Liver (tissue), 9 donors: ENCODE results near the gene CNOT11. TPM values are rescaled to one million over a fixed set of nuclear protein-coding genes. Genes with fewer than 3 reads are reported as not detected.
A peak's percentile ranks its signal among the peaks of the same experiment; 100 is the strongest.

Source experiments
- DNase-seq: peaks from one replicate; pipeline ENCODE4 v3.0.0-alpha.2; 2017; ENCODE audit warnings: low spot score
- H3K27ac ChIP-seq, 2 donors: one replicate each; pipeline ENCODE4 v1.7.0; 2013; ENCODE audit warnings: inconsistent platforms in 2 of 2, low read length in 2 of 2, control low read depth in 1 of 2, low read depth in 1 of 2, mild to moderate bottlenecking in 1 of 2
- H3K27me3 ChIP-seq, 4 donors: one replicate each; pipeline versions ENCODE4 v1.6.1 to v1.7.0; 2013; ENCODE audit warnings: low read length in 3 of 4, inconsistent platforms in 1 of 4, mild to moderate bottlenecking in 1 of 4, moderate library complexity in 1 of 4; ENCODE audit not compliant: control insufficient read depth in 4 of 4, insufficient read depth in 4 of 4
- H3K36me3 ChIP-seq, 4 donors: one replicate each; pipeline versions ENCODE4 v1.6.1 to v1.7.0; 2013; ENCODE audit warnings: low read length in 3 of 4, mild to moderate bottlenecking in 3 of 4, low read depth in 1 of 4, moderate library complexity in 1 of 4; ENCODE audit not compliant: control insufficient read depth in 4 of 4, insufficient read depth in 3 of 4
- H3K4me1 ChIP-seq, 4 donors: one replicate each; pipeline versions ENCODE4 v1.6.1 to v1.7.0; 2013; ENCODE audit warnings: low read length in 3 of 4, mild to moderate bottlenecking in 3 of 4, moderate library complexity in 1 of 4; ENCODE audit not compliant: control insufficient read depth in 4 of 4, insufficient read depth in 4 of 4
- H3K4me3 ChIP-seq, 3 donors: one replicate each; pipeline versions ENCODE4 v1.6.1 to v1.7.0; 2013; ENCODE audit warnings: low read length in 3 of 3, control low read depth in 1 of 3, low read depth in 1 of 3, mild to moderate bottlenecking in 1 of 3
- H3K9ac ChIP-seq, 2 donors: one replicate each; pipeline ENCODE4 v1.7.0; 2013; ENCODE audit warnings: low read length in 2 of 2, mild to moderate bottlenecking in 2 of 2, moderate library complexity in 2 of 2, control low read depth in 1 of 2, low read depth in 1 of 2
- H3K9me3 ChIP-seq, 4 donors: one replicate each; pipeline versions ENCODE4 v1.6.1 to v1.7.0; 2013; ENCODE audit warnings: low read length in 3 of 4; ENCODE audit not compliant: control insufficient read depth in 4 of 4
- EGR1 ChIP-seq, 2 donors: IDR thresholded peaks; 2 replicates each; pipeline ENCODE4 v1.6.1; 2016 to 2018; ENCODE audit warnings: antibody characterized with exemption in 2 of 2, low read depth in 2 of 2
- FOXA1 ChIP-seq: IDR thresholded peaks from 2 replicates; pipeline ENCODE4 v1.6.1; 2016; ENCODE audit warnings: antibody characterized with exemption
- FOXA2 ChIP-seq: IDR thresholded peaks from 2 replicates; pipeline ENCODE4 v1.6.1; 2016; ENCODE audit warnings: antibody characterized with exemption
- GABPA ChIP-seq, 2 donors: IDR thresholded peaks in 1 of 2; conservative IDR thresholded peaks in 1 of 2; 2 replicates each; pipeline ENCODE4 v1.6.1; 2016; ENCODE audit warnings: antibody characterized with exemption in 2 of 2, mild to moderate bottlenecking in 1 of 2, moderate library complexity in 1 of 2
- HNF4A ChIP-seq, 2 donors: conservative IDR thresholded peaks; 2 replicates each; pipeline ENCODE4 v1.6.1; 2016; ENCODE audit warnings: antibody characterized with exemption in 2 of 2, mild to moderate bottlenecking in 2 of 2
- HNF4G ChIP-seq: IDR thresholded peaks from 2 replicates; pipeline ENCODE4 v1.6.1; 2016; ENCODE audit warnings: antibody characterized with exemption
- JUND ChIP-seq, 2 donors: IDR thresholded peaks; 2 replicates each; pipeline ENCODE4 v1.6.1; 2016; ENCODE audit warnings: antibody characterized with exemption in 2 of 2
- NR2F2 ChIP-seq: IDR thresholded peaks from 2 replicates; pipeline ENCODE4 v1.6.1; 2016; ENCODE audit warnings: antibody characterized with exemption
- RAD21 ChIP-seq, 2 donors: IDR thresholded peaks; 2 replicates each; pipeline ENCODE4 v1.6.1; 2016; ENCODE audit warnings: antibody characterized with exemption in 2 of 2, mild to moderate bottlenecking in 2 of 2
- RXRA ChIP-seq, 2 donors: IDR thresholded peaks; 2 replicates each; pipeline ENCODE4 v1.6.1; 2017 to 2018; ENCODE audit warnings: antibody characterized with exemption in 2 of 2, mild to moderate bottlenecking in 1 of 2
- SP1 ChIP-seq: IDR thresholded peaks from 2 replicates; pipeline ENCODE4 v1.6.1; 2018; ENCODE audit warnings: antibody characterized with exemption, mild to moderate bottlenecking
- TAF1 ChIP-seq: conservative IDR thresholded peaks from 2 replicates; pipeline ENCODE4 v1.6.1; 2016; ENCODE audit warnings: antibody characterized with exemption, mild to moderate bottlenecking
- YY1 ChIP-seq: IDR thresholded peaks from 2 replicates; pipeline ENCODE4 v1.6.1; 2016; ENCODE audit warnings: antibody characterized with exemption, mild to moderate bottlenecking
- WGBS: extraction: QIAGEN DNeasy Blood & Tissue Kit; methylation state at CpG from one replicate; pipeline ENCODE4 v1.1.7; 2013; 5-methylcytosine and 5-hydroxymethylcytosine counted together
- polyA plus RNA-seq, 2 donors: library from polyadenylated mRNA; stranded (reverse) in 1 of 2; unstranded in 1 of 2; fragments of 200-250 nt in 1 of 2; fragments of >200 nt in 1 of 2; fragmentation: Nextera tagmentation in 1 of 2; extraction: Ambion mirVana in 1 of 2; gene quantifications; one replicate each; pipeline versions ENCODE4 v1.2.1 to v1.2.3, GENCODE V29; 2013 to 2015
- total RNA-seq, 2 donors: library from RNA; depleted of rRNA; stranded (reverse); fragments of >200 nt; gene quantifications; one replicate each; pipeline ENCODE4 v1.2.3, GENCODE V29; 2014
- TF ChIP-seq, protein P1 (sequence below): IDR thresholded peaks from 2 replicates; pipeline ENCODE4 v1.6.1; 2016; ENCODE audit warnings: antibody characterized with exemption, mild to moderate bottlenecking
- TF ChIP-seq, protein P2 (sequence below): IDR thresholded peaks from 2 replicates; pipeline ENCODE4 v1.6.1; 2016; ENCODE audit warnings: antibody characterized with exemption
- TF ChIP-seq, protein P3 (sequence below): IDR thresholded peaks from 2 replicates; pipeline ENCODE4 v1.6.1; 2016; ENCODE audit warnings: antibody characterized with exemption
- TF ChIP-seq, protein P4 (sequence below): IDR thresholded peaks from 2 replicates; pipeline ENCODE4 v1.6.1; 2016; ENCODE audit warnings: antibody characterized with exemption
- TF ChIP-seq, protein P5 (sequence below): fragments of 150-350 bp; IDR thresholded peaks from 2 replicates; pipeline ENCODE4 v1.5.1; 2017; ENCODE audit warnings: improper control_type of control experiment, low read depth, low read length; ENCODE audit not compliant: missing input control
- donor health status: healthy.
- donor health status: healthy.
- donor health status: healthy.
- donor health status: healthy.
- donor health status: healthy.

CNOT11 gene
- total and polyA plus RNA-seq, 4 donors, result 9.8 to 14.3 (median 13.5) TPM

DNA sequence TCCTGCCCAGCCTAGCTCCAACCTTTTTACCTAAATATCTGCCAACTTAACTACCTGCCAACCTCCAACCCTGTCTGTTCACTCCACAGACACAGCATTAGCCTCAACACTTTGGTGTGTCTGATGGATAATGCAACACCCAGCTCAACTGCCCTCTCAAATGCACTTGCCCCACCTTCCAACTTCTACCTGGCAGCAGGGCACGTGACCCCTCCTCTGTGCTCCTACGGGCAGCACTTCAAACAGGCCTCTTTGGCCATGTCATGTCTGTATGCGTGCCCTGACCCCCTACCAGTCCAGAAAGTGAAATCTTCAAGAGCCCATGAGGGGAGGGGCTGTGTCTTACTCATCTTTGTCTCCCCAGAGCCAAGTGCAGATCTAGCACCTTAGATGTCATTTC, 30.3 kb downstream of the CNOT11 start:
- Histone ChIP-seq H3K9ac (no peak overlapping the region), H3K27me3 (no peaks in the 10 kb centered on the region), H3K36me3 (peaks cover 7 to 50% (median 40%) of the 10 kb centered on the region in 4 donors), H3K27ac (no peak overlapping the region), H3K4me1 (peaks cover 0 to 29% (median 12%) of the 10 kb centered on the region in 4 donors), H3K9me3 (no peaks in the 10 kb centered on the region), H3K4me3 (no peak overlapping the region)
- no peak for TF ChIP-seq EGR1 (IDR thresholded peaks at IDR 0.05; ENCODE audit: low read depth in 2 of 2)
- no peak for TF ChIP-seq FOXA2
- TF ChIP-seq SP1, result no peak
- no peak for TF ChIP-seq HNF4A (conservative IDR thresholded peaks at IDR 0.05)
- TF ChIP-seq HNF4G, result no peak
- no peak for TF ChIP-seq NR2F2
- TF ChIP-seq YY1, result no peak
- TF ChIP-seq, protein P1, sequence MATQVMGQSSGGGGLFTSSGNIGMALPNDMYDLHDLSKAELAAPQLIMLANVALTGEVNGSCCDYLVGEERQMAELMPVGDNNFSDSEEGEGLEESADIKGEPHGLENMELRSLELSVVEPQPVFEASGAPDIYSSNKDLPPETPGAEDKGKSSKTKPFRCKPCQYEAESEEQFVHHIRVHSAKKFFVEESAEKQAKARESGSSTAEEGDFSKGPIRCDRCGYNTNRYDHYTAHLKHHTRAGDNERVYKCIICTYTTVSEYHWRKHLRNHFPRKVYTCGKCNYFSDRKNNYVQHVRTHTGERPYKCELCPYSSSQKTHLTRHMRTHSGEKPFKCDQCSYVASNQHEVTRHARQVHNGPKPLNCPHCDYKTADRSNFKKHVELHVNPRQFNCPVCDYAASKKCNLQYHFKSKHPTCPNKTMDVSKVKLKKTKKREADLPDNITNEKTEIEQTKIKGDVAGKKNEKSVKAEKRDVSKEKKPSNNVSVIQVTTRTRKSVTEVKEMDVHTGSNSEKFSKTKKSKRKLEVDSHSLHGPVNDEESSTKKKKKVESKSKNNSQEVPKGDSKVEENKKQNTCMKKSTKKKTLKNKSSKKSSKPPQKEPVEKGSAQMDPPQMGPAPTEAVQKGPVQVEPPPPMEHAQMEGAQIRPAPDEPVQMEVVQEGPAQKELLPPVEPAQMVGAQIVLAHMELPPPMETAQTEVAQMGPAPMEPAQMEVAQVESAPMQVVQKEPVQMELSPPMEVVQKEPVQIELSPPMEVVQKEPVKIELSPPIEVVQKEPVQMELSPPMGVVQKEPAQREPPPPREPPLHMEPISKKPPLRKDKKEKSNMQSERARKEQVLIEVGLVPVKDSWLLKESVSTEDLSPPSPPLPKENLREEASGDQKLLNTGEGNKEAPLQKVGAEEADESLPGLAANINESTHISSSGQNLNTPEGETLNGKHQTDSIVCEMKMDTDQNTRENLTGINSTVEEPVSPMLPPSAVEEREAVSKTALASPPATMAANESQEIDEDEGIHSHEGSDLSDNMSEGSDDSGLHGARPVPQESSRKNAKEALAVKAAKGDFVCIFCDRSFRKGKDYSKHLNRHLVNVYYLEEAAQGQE, result no peak
- no peak for DNase-seq
- 98% methylated on average over 3 of the region's 3 CpGs for WGBS

DNA sequence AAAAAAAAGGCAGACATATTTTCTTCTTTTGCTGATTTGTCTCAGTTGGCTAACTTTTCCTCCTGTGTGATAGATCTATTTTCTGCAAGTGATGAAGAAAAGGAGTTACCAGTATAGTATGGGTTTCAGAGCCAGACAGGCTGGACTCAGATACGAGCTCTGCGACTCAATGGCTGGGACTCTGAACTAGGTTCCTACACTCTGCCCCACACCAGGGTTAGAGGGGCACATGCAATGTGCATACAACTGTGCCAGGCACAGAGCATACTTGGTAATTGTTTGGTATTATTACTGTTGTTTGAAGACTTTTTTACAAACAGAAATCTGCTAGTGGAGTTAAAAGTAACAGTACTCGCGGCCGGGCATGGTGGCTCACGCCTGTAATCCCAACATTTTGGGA, 34.0 kb downstream of the CNOT11 start:
- 93% methylated on average over 6 of the region's 6 CpGs for WGBS
- Histone ChIP-seq H3K4me3 (no peak overlapping the region), H3K27ac (peak overlapping the region; percentile 77 to 86), H3K36me3 (peaks cover 5 to 36% (median 24%) of the 10 kb centered on the region in 4 donors), H3K4me1 (peaks cover 3 to 24% (median 9%) of the 10 kb centered on the region in 4 donors), H3K9ac (no peak overlapping the region), H3K27me3 (no peaks in the 10 kb centered on the region), H3K9me3 (no peaks in the 10 kb centered on the region)
- DNase-seq, result no peak
- TF ChIP-seq, protein P2, sequence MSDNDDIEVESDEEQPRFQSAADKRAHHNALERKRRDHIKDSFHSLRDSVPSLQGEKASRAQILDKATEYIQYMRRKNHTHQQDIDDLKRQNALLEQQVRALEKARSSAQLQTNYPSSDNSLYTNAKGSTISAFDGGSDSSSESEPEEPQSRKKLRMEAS, result no peak
- TF ChIP-seq, protein P1, result no peak
- TF ChIP-seq, protein P3, sequence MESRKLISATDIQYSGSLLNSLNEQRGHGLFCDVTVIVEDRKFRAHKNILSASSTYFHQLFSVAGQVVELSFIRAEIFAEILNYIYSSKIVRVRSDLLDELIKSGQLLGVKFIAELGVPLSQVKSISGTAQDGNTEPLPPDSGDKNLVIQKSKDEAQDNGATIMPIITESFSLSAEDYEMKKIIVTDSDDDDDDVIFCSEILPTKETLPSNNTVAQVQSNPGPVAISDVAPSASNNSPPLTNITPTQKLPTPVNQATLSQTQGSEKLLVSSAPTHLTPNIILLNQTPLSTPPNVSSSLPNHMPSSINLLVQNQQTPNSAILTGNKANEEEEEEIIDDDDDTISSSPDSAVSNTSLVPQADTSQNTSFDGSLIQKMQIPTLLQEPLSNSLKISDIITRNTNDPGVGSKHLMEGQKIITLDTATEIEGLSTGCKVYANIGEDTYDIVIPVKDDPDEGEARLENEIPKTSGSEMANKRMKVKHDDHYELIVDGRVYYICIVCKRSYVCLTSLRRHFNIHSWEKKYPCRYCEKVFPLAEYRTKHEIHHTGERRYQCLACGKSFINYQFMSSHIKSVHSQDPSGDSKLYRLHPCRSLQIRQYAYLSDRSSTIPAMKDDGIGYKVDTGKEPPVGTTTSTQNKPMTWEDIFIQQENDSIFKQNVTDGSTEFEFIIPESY, result no peak
- TF ChIP-seq, protein P4, sequence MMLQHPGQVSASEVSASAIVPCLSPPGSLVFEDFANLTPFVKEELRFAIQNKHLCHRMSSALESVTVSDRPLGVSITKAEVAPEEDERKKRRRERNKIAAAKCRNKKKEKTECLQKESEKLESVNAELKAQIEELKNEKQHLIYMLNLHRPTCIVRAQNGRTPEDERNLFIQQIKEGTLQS, result no peak
- TF ChIP-seq FOXA1, result no peak
- no peak for TF ChIP-seq NR2F2
- TF ChIP-seq RXRA (IDR thresholded peaks at IDR 0.05), result no peak
- TF ChIP-seq HNF4A (conservative IDR thresholded peaks at IDR 0.05), result no peak
- TF ChIP-seq JUND (IDR thresholded peaks at IDR 0.05), result no peak
- TF ChIP-seq TAF1, result no peak
- no peak for TF ChIP-seq GABPA (IDR thresholded peaks at IDR 0.05 in 1 of 2, conservative IDR thresholded peaks at IDR 0.05 in 1 of 2)
- no peak for TF ChIP-seq RAD21 (IDR thresholded peaks at IDR 0.05)
- no peak for TF ChIP-seq EGR1 (IDR thresholded peaks at IDR 0.05; ENCODE audit: low read depth in 2 of 2)
- TF ChIP-seq, protein P5, sequence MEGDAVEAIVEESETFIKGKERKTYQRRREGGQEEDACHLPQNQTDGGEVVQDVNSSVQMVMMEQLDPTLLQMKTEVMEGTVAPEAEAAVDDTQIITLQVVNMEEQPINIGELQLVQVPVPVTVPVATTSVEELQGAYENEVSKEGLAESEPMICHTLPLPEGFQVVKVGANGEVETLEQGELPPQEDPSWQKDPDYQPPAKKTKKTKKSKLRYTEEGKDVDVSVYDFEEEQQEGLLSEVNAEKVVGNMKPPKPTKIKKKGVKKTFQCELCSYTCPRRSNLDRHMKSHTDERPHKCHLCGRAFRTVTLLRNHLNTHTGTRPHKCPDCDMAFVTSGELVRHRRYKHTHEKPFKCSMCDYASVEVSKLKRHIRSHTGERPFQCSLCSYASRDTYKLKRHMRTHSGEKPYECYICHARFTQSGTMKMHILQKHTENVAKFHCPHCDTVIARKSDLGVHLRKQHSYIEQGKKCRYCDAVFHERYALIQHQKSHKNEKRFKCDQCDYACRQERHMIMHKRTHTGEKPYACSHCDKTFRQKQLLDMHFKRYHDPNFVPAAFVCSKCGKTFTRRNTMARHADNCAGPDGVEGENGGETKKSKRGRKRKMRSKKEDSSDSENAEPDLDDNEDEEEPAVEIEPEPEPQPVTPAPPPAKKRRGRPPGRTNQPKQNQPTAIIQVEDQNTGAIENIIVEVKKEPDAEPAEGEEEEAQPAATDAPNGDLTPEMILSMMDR, result no peak
